Keratinocyte (primary cell): ENCODE data around the gene MISP. TPM values are rescaled to one million over a fixed set of nuclear protein-coding genes. Genes with fewer than 3 reads are reported as not detected.

ENCODE experiments used
- DNase-seq: peaks from one replicate; pipeline ENCODE4 v3.0.0-alpha.2; 2011; ENCODE audit warnings: low read depth, missing footprints, low spot score
- FAIRE-seq: peaks from 2 replicates; lab custom pipeline; 2011; peaks lifted over from hg19 to GRCh38; lab: Jason Lieb, UNC
- H2AFZ ChIP-seq: 2 replicates; pipeline ENCODE4 v1.6.0; 2012; ENCODE audit warnings: low read length, control low read depth, inconsistent platforms; ENCODE audit not compliant: control insufficient read depth
- H3K27ac ChIP-seq: 2 replicates; pipeline ENCODE4 v1.5.1; 2011; ENCODE audit warnings: low read length; ENCODE audit not compliant: control insufficient read depth, insufficient read depth
- H3K27me3 ChIP-seq: 3 replicates; pipeline ENCODE4 v1.6.0; 2011; ENCODE audit warnings: low read length; ENCODE audit not compliant: control insufficient read depth, insufficient read depth; ENCODE audit errors: extremely low read depth
- H3K36me3 ChIP-seq, 2 experiments: 2 replicates in 1 of 2; 3 replicates in 1 of 2; pipeline ENCODE4 v1.5.1; 2011; ENCODE audit warnings: low read length in 2 of 2, mild to moderate bottlenecking in 1 of 2; ENCODE audit not compliant: control insufficient read depth in 2 of 2, insufficient read depth in 2 of 2; ENCODE audit errors: extremely low read depth in 1 of 2
- H3K4me1 ChIP-seq: 3 replicates; pipeline ENCODE4 v1.5.1; 2011; ENCODE audit warnings: low read length; ENCODE audit not compliant: control insufficient read depth, insufficient read depth; ENCODE audit errors: extremely low read depth
- H3K4me2 ChIP-seq: 3 replicates; pipeline ENCODE4 v1.6.0; 2011; ENCODE audit warnings: low read depth, low read length; ENCODE audit not compliant: control insufficient read depth, insufficient read depth; ENCODE audit errors: extremely low read depth
- H3K4me3 ChIP-seq, 3 experiments: fragments of 200-600 bp in 1 of 3; sonication (generic) in 1 of 3; 2 replicates in 2 of 3; 3 replicates in 1 of 3; pipeline ENCODE4 v1.5.1; 2011 to 2016; ENCODE audit warnings: low read length in 3 of 3, mild to moderate bottlenecking in 3 of 3, control low read depth in 2 of 3, inconsistent platforms in 1 of 3, low read depth in 1 of 3, mixed read lengths in 1 of 3, mixed run types in 1 of 3, moderate library complexity in 1 of 3; ENCODE audit not compliant: control insufficient read depth in 2 of 3, insufficient read depth in 2 of 3; ENCODE audit errors: extremely low read depth in 1 of 3
- H3K79me2 ChIP-seq: 2 replicates; pipeline ENCODE4 v1.6.0; 2012; ENCODE audit warnings: low read length; ENCODE audit not compliant: control insufficient read depth, insufficient read depth
- H3K9ac ChIP-seq: 3 replicates; pipeline ENCODE4 v1.6.0; 2011; ENCODE audit warnings: low read length; ENCODE audit not compliant: control insufficient read depth, insufficient read depth; ENCODE audit errors: extremely low read depth
- H3K9me1 ChIP-seq: 3 replicates; pipeline ENCODE4 v1.6.0; 2011; ENCODE audit warnings: low read length; ENCODE audit not compliant: control insufficient read depth, insufficient read depth; ENCODE audit errors: extremely low read depth
- H3K9me3 ChIP-seq: 2 replicates; pipeline ENCODE4 v1.5.1; 2012; ENCODE audit warnings: low read depth, low read length; ENCODE audit not compliant: control insufficient read depth
- H4K20me1 ChIP-seq: 3 replicates; pipeline ENCODE4 v1.6.0; 2011; ENCODE audit warnings: low read length; ENCODE audit not compliant: control insufficient read depth, insufficient read depth; ENCODE audit errors: extremely low read depth
- CTCF ChIP-seq, 3 experiments: IDR thresholded peaks in 1 of 3; conservative IDR thresholded peaks in 1 of 3; optimal IDR thresholded peaks in 1 of 3; 2 replicates in 2 of 3; 3 replicates in 1 of 3; pipeline versions ENCODE3 to v1.5.1; 2011; ENCODE audit warnings: low read length in 3 of 3, mild to moderate bottlenecking in 3 of 3, moderate library complexity in 2 of 3, control low read depth in 1 of 3, inconsistent platforms in 1 of 3; ENCODE audit not compliant: insufficient read depth in 2 of 3; ENCODE audit errors: extremely low read depth in 1 of 3
- EZH2 ChIP-seq: IDR thresholded peaks from one replicate; pipeline ENCODE4 v1.6.1; 2012; ENCODE audit warnings: inconsistent platforms, mild to moderate bottlenecking, low read length, moderate library complexity
- dilution Hi-C: fragments of 300-500 bp; cut with MboI; formaldehyde crosslinking; loops from one replicate; pipeline ENCODE4 v1.7.0; 2020; ENCODE audit warnings: low sequenced_read_pairs; ENCODE audit not compliant: extremely low pct_ligation_motif_present
- polyA plus RNA-seq, 5 experiments: library from polyadenylated mRNA; depleted of rRNA in 3 of 5; stranded (reverse) in 3 of 5; stranded (forward) in 1 of 5; unstranded in 1 of 5; fragments of >200 nt; gene quantifications; 1 replicate in 1 of 5; 2 replicates in 3 of 5; 3 replicates in 1 of 5; pipeline versions ENCODE4 v1.2.1 to v1.2.3, GENCODE V29; 2011 to 2012; ENCODE audit warnings: missing spikeins in 2 of 5, low read depth in 1 of 5, low replicate concordance in 1 of 5

MISP gene
- polyA plus RNA-seq, 1 donor (not counting 4 experiments of a cell fraction or from before 2014, with no cell fraction given), result 17.5 TPM

- Histone ChIP-seq H3K4me2 (peak overlapping the region; percentile 96), H3K36me3 (peaks cover 20 to 52% of the 10 kb centered on the region in 2 experiments), H2AFZ (no peak overlapping the region), H4K20me1 (peaks cover 58% of the 10 kb centered on the region), H3K4me1 (peaks cover 32% of the 10 kb centered on the region), H3K9ac (peak overlapping the region; percentile 91), H3K79me2 (peaks cover 64% of the 10 kb centered on the region), H3K27ac (peak overlapping the region; percentile 67), H3K27me3 (no peaks in the 10 kb centered on the region), H3K9me3 (no peaks in the 10 kb centered on the region), H3K9me1 (no peaks in the 10 kb centered on the region), H3K4me3 (peak overlapping the region; percentile 83 to 99 (median 91))
- dilution Hi-C loops, result no loop called here
- FAIRE-seq (no peak), DNase-seq (no peak)
- no peak for TF ChIP-seq EZH2
- TF ChIP-seq CTCF (optimal IDR thresholded peaks at IDR 0.05 in 1 of 3, IDR thresholded peaks at IDR 0.05 in 1 of 3, conservative IDR thresholded peaks at IDR 0.05 in 1 of 3; ENCODE audit: extremely low read depth in 1 of 3, insufficient read depth in 2 of 3, low read length in 3 of 3), result peak in 2 of 3 experiments; percentile 22 to 48
Observed at GRCh38 chr19:799076-799881, 48.4 kb downstream of the MISP start.

- Histone ChIP-seq H3K4me1 (peaks cover 32% of the 10 kb centered on the region), H3K9me3 (no peaks in the 10 kb centered on the region), H3K27me3 (no peaks in the 10 kb centered on the region), H4K20me1 (peaks cover 69% of the 10 kb centered on the region), H3K27ac (peak overlapping the region; percentile 75), H3K36me3 (peaks cover 26 to 65% of the 10 kb centered on the region in 2 experiments), H2AFZ (no peak overlapping the region), H3K79me2 (peaks cover 76% of the 10 kb centered on the region), H3K4me3 (peak overlapping the region; percentile 65 to 99 (median 83)), H3K9me1 (no peaks in the 10 kb centered on the region), H3K9ac (peak overlapping the region; percentile 91), H3K4me2 (peak overlapping the region; percentile 96)
- dilution Hi-C loops, result no loop called here
- no peak for TF ChIP-seq EZH2
- TF ChIP-seq CTCF (optimal IDR thresholded peaks at IDR 0.05 in 1 of 3, IDR thresholded peaks at IDR 0.05 in 1 of 3, conservative IDR thresholded peaks at IDR 0.05 in 1 of 3; ENCODE audit: extremely low read depth in 1 of 3, insufficient read depth in 2 of 3, low read length in 3 of 3), result no peak
- DNase-seq (no peak), FAIRE-seq (peak; percentile 59)
Observed at GRCh38 chr19:800360-801029, 49.6 kb downstream of the MISP start.
